Nephron (organoid): ENCODE results near the gene OR2L3.
"Not testable (repeated sequence)": the region's sequence is repeated elsewhere in the genome, so short reads cannot be mapped to it uniquely, and the experiment has no call there.

Experiments used
- H3K27ac Mint-ChIP-seq, 3 experiments: 2 replicates each; pipeline ENCODE4 v1.8.0; 2020; ENCODE audit warnings: mixed read lengths in 3 of 3, mild to moderate bottlenecking in 2 of 3, moderate library complexity in 1 of 3
- H3K27me3 Mint-ChIP-seq: 2 replicates; pipeline ENCODE4 v1.8.0; 2021; ENCODE audit warnings: low read depth, mild to moderate bottlenecking, moderate library complexity, mixed read lengths
- H3K36me3 Mint-ChIP-seq: 2 replicates; pipeline ENCODE4 v1.8.0; 2020; ENCODE audit warnings: low read depth, mixed read lengths
- H3K4me1 Mint-ChIP-seq: 2 replicates; pipeline ENCODE4 v1.8.0; 2020; ENCODE audit warnings: mixed read lengths
- H3K4me3 Mint-ChIP-seq, 3 experiments: 2 replicates each; pipeline ENCODE4 v1.8.0; 2020; ENCODE audit warnings: mild to moderate bottlenecking in 3 of 3, mixed read lengths in 3 of 3, moderate library complexity in 2 of 3
- H3K9me3 Mint-ChIP-seq: 2 replicates; pipeline ENCODE4 v1.8.0; 2020; ENCODE audit warnings: mixed read lengths
- TF ChIP-seq, protein P1 (sequence below), 3 experiments: fragments of 200-600 bp; sonication (generic); IDR thresholded peaks; one replicate each; pipeline ENCODE4 v1.5.0; 2021; ENCODE audit warnings: antibody characterized with exemption in 3 of 3; ENCODE audit not compliant: unreplicated experiment in 3 of 3

OR2L3 gene

DNA sequence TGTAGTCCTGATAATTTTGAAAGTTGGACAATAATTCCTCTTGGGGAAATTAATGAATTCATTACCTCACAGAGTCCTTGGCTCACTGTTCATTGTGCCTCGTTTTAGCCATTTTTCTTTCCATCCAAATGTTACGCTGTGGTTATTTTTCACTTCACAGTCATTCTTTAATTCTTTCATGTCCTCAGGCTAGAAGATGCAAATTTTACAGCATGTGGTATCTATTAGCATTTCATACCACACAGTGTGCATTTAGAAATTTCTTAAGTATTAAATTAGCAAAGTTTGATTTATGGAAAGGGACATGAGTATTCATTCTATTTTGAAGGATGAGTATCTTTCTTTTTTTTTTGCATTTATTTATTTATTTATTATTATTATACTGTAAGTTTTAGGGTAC is 18.4 kb downstream of the OR2L3 start:
- Mint-ChIP-seq H3K27me3 (no peaks in the 10 kb centered on the region), H3K4me3 (no peak overlapping the region), H3K9me3 (peaks cover 37% of the 10 kb centered on the region), H3K27ac (no peak overlapping the region), H3K4me1 (no peaks in the 10 kb centered on the region), H3K36me3 (no peaks in the 10 kb centered on the region)
- TF ChIP-seq, protein P1, sequence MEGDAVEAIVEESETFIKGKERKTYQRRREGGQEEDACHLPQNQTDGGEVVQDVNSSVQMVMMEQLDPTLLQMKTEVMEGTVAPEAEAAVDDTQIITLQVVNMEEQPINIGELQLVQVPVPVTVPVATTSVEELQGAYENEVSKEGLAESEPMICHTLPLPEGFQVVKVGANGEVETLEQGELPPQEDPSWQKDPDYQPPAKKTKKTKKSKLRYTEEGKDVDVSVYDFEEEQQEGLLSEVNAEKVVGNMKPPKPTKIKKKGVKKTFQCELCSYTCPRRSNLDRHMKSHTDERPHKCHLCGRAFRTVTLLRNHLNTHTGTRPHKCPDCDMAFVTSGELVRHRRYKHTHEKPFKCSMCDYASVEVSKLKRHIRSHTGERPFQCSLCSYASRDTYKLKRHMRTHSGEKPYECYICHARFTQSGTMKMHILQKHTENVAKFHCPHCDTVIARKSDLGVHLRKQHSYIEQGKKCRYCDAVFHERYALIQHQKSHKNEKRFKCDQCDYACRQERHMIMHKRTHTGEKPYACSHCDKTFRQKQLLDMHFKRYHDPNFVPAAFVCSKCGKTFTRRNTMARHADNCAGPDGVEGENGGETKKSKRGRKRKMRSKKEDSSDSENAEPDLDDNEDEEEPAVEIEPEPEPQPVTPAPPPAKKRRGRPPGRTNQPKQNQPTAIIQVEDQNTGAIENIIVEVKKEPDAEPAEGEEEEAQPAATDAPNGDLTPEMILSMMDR (IDR thresholded peaks at IDR 0.05; ENCODE audit: unreplicated experiment in 3 of 3) = no peak

DNA sequence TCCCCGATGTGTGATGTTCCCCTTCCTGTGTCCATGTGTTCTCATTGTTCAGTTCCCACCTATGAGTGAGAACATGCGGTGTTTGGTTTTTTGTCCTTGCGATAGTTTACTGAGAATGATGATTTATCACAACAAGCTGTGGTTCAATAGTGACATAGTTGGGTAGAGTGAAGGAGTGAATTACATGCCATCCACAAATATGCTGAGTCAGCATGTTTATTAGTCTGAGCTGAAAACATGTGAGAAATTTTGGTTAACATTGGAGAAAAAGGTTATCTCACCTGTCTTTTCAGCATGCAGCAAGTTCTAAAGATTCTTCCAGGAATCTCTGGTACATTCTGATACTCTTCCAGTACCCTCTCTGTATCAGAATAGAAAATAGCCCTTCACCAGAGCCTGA is 19.0 kb downstream of the OR2L3 start:
- no peaks in the 10 kb centered on the region for H3K4me1 Mint-ChIP-seq
- no peak overlapping the region for H3K27ac Mint-ChIP-seq
- TF ChIP-seq, protein P1 (IDR thresholded peaks at IDR 0.05; ENCODE audit: unreplicated experiment in 3 of 3) = no peak
- H3K4me3 Mint-ChIP-seq = no peak overlapping the region
- no peaks in the 10 kb centered on the region for H3K36me3 Mint-ChIP-seq
- no peaks in the 10 kb centered on the region for H3K27me3 Mint-ChIP-seq
- peaks cover 37% of the 10 kb centered on the region for H3K9me3 Mint-ChIP-seq

DNA sequence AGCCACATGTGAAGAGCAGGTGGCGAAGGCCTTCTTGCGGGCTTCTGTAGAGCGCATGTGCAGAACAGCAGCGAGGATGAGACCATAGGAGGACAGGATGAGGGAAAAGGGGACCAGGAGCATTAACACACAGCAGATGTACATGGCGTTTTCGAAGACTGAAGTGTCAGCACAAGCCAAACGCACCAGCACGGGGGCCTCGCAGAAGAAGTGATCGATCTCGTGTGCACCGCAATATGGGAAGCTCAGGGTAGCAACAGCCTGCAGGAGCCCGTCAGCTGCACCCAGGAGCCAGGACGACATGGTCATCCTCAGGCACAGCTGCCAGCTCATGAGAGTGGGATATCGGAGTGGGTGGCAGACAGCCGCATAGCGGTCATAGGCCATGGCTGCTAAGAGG is 37.2 kb downstream of the OR2L3 start:
- H3K27ac Mint-ChIP-seq, H3K4me3 Mint-ChIP-seq, H3K36me3 Mint-ChIP-seq, H3K4me1 Mint-ChIP-seq, H3K27me3 Mint-ChIP-seq: not testable (repeated sequence)
- peaks cover 35% of the 10 kb centered on the region for H3K9me3 Mint-ChIP-seq

DNA sequence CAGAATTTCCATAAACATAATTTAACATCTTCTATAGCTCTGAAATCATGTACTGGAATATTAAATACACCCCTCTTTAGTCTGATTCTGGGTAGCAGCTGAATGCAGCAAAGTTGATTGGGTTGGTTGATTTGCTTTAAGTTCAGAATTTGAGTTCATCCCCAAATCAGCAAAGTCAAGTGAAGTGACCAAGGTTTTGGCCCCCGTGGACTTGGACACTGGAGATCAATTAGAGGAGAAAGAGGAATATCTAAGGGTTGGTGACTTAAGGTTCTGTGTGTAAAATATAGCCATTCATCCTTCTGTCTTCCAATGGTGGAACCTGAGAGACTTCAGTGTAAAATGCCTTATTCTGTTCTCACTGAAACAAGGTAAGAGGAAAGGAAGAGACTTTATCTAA is 48.2 kb downstream of the OR2L3 start, which contains the start of gene OR2L13:
Gene OR2L13, plus strand, starts transcription at position 301 of the 400 bp plus-strand sequence. CDS start 4,192 bp downstream, outside the sequence.
- no peaks in the 10 kb centered on the region for H3K36me3 Mint-ChIP-seq
- no peak within 1 kb of the TSS for H3K4me3 Mint-ChIP-seq
- no peaks in the 10 kb centered on the region for H3K27me3 Mint-ChIP-seq
- H3K27ac Mint-ChIP-seq = no peak within 1 kb of the TSS
- TF ChIP-seq, protein P1 (IDR thresholded peaks at IDR 0.05; ENCODE audit: unreplicated experiment in 3 of 3) = no peak
- peaks cover 63% of the 10 kb centered on the region for H3K9me3 Mint-ChIP-seq
- H3K4me1 Mint-ChIP-seq = no peaks in the 10 kb centered on the region

DNA sequence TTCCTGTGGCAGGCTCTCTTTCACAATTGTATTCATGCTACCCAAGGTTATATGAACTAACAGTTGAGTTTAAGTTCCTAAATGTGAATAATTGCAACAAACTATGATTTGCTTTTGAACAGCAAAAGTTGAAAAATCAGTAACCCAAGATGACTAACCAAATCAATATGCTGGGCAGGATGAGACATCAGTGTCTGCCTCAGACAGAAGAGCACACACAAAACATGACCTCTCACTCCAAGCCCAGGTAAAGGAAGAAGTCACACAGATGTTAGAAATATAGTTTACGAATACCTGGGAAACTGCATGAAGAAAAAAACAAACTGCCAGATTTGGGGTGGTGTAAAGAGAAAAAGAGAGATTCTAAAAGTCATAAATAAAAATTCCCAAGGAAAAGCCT is 51.9 kb downstream of the OR2L3 start:
- no peaks in the 10 kb centered on the region for H3K4me1 Mint-ChIP-seq
- no peak overlapping the region for H3K4me3 Mint-ChIP-seq
- no peaks in the 10 kb centered on the region for H3K36me3 Mint-ChIP-seq
- TF ChIP-seq, protein P1 (IDR thresholded peaks at IDR 0.05; ENCODE audit: unreplicated experiment in 3 of 3) = no peak
- no peaks in the 10 kb centered on the region for H3K27me3 Mint-ChIP-seq
- H3K27ac Mint-ChIP-seq = no peak overlapping the region
- H3K9me3 Mint-ChIP-seq = peaks cover 57% of the 10 kb centered on the region

DNA sequence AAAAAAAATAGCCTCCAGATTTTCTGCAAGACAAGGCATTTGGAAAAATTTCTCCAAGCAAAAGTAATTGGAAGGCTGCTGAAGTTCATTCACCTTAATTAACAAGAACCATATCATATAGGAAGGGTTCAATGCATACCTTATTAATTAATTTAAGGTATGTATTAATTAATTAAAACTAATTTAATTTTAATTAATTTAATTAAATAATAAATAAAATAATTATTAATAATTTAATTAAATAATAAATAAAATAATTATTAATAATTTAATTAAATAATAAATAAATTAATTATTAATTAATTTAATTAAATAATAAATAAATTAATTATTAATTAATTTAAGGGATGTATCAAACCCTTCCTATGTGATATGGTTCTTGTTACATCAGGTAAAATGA is 56.2 kb downstream of the OR2L3 start:
- Mint-ChIP-seq H3K27ac (no peak overlapping the region), H3K27me3 (no peaks in the 10 kb centered on the region), H3K4me1 (no peaks in the 10 kb centered on the region), H3K4me3 (no peak overlapping the region), H3K9me3 (peaks cover 49% of the 10 kb centered on the region), H3K36me3 (no peaks in the 10 kb centered on the region)
- TF ChIP-seq, protein P1 (IDR thresholded peaks at IDR 0.05; ENCODE audit: unreplicated experiment in 3 of 3) = no peak
